NCI-H187 treated with DMSO at 0.1 percent for 48 hours (cell line): ENCODE measurements around the gene FGGY.
"Not testable (repeated sequence)": the region's sequence is repeated elsewhere in the genome, so short reads cannot be mapped to it uniquely, and the experiment has no call there.

Source experiments
- DNase-seq: peaks from one replicate; lab custom pipeline; 2025; lab: John Stamatoyannopoulos, UW

The FGGY gene

DNA sequence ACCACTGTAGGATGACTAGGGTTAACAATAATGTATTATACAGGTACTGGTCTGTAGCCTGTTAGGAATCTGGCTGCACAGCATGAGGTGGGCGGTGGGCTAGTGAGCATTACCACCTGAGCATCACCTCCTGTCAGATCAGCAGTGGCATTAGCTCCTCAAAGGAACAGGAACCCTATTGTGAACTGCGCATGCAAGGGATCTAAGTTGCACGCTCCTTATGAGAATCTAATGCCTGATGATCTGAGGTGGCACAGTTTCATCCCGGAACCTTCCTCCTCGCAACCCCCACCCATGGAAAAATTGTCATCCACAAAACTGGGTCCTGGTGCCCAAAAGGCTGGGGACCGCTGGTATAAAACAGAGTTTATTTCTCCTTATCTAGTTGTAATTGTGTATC, 147.6 kb downstream of the FGGY start:
- no peak for DNase-seq

DNA sequence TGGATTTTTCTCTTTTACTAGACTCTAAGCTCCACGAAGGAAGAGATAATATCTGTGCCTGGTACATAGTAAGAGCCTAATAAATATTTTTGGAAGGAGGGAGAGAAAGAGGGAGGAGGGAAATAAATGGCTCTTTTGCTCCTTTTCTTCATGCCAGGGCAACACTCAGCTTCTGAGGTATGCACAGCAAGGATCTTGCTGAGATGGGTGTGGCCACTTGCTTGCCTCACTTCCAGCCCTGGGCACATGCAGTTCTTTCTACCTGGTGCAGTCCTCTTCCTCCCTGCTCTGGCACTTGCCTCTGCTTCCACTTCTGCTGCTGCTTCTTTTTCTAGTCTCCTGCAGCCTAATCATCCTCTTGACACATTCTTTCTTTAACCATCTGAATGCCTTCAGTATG, 148.1 kb downstream of the FGGY start:
- DNase-seq: no peak

DNA sequence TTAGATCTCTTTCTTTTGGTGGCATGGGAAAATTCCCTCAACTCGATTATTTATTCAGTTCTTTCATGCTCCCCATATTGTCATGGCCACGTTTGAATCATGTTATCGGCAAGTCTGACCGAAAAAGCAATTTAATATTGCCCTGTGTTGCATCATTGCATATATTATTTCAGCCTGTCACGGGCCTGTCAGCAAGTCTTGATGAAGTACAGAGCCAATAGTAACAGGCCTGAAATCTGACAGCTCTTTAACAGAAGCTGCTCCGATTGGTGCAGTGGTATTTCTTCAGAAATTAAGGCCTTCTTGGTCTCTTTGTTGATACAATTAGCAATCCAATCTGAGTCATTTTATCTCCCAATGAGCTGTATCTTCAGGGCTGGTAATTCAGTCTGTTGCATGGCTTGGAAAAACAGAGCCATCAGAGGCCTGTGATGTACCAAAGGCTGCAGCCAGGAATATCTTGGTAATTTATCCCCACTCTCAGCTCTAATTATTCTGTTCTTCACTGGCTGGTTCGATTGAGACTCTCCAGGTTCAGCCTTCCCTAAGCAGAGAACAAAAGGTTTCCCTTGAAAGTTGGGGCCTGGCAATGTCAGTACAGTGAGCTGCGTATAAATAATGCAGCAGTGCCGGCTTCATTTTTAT, 149.5 kb downstream of the FGGY start:
- DNase-seq: no peak

DNA sequence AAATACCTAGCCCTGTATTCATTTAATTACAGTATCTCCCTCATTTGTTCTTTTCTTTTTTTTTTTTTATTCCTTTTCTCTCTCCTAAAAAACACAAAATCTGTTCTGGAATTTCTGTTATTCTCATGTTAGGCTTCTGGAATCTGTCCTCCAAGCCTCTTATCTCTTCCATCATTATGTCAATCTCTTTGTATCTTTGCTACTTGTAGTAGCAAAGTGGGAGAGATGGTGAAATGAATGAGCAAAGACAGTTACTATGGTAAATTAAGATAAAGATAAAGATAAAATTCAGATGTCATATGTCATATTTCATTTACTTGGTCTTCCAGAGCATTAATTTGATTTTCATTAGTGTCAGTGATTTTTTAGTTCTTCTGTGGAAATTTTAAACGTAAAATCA, 155.1 kb downstream of the FGGY start:
- DNase-seq: no peak

DNA sequence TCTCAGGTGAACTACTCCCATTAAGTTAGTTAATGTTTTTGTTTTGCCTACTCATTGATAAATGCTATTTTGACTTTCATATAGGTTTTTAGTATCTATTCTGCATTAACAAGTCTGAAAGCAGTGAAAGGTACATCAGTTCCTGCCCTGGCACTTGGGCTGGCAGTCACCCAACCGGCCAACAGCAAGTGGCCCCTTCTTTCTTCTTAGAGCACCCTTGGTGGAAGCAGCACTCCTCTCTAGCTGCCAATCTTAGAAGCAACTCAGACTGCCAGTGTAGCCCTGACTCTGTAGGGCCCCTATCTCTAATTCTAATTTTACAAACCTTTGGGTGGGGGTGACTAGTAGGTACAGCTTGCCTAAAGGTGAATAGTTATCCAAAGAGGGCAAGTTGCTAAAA, 155.7 kb downstream of the FGGY start:
- no peak for DNase-seq

DNA sequence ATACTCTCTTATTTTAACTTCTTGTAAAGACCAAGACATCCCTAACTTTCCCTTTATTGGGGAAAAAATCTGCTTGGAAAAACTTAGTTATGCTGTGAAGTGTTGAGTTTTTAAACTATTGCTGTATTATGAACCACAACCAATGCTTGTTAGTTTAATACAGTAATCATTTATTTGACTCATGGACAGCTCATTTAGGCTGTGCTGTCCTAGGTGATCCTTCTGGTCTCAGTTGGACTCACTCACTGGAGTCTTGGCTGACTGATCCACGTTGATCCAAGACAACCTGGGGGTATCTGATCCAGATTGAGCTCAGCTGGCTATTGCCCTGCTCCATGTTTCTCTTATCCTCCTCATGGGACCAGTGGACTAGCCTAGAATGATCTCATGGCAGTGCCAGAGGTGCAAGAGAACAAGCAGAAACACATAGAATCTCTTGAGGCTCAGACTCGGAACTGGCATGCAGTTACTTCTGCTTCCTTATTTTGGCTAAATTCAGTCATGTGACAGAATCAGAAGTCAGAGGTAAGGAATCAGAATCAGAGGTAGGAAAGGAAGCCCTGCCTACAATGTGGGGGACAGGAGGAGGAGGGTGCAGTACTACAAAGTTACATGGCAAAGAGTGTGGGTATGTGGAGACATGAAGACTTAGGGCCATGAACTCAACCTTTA, 156.5 kb downstream of the FGGY start:
- DNase-seq: no peak

DNA sequence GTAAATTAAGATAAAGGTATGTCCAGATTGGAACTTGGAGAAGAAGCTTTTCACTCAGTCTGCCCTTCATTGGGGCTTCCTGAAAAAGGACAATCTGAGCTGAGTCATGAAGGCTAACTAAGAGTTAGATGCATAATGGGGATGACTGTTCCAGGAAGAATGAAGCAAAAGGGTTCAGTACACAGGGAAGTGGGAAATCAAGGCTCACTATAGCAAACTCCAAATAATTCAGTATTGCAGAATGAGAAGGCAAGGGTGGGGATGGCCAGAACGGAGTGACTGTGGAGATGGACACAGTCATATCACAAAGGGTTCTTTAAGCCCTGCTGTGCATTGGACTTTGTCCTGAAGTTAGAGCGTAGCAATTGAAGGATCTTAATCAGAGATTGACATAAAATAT, 158.3 kb downstream of the FGGY start:
- no peak for DNase-seq

DNA sequence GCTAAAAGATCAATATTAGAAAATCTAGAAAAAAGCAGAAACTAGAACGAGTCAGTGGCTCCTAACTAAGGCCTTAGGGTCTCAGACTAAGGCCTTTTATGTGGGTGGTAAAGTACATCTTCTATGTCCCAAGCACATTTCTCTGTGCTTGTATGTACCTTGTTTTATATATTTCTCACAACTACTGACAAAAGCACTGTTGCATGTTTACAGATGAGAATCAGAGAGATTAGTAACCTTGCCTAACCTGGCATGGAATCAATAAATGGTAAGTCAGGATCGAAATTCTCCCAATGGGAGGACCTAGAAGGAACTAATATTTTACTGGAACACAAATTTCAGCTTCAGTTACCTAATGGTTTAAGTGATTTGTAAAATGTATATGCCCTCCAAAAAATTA, 160.9 kb downstream of the FGGY start:
- no peak for DNase-seq

DNA sequence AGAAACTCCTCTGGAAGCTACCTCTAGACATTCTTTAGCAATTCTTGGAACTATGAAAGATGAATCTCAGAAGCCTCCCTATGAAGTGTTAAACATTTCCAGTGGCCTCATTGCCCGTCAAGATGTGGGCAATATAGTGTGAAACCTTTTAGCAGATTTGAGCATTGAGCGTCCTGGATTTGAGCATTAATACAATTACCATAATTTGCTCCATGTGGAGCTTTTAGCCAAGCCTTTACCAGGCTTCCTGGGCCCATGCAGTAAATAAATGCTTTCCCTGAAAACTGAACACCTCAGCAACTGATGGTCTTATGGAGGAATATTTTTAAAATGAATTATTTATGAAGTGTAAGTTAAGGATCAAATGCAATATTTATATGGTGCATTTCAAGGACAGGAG, 162.0 kb downstream of the FGGY start:
- DNase-seq: no peak

DNA sequence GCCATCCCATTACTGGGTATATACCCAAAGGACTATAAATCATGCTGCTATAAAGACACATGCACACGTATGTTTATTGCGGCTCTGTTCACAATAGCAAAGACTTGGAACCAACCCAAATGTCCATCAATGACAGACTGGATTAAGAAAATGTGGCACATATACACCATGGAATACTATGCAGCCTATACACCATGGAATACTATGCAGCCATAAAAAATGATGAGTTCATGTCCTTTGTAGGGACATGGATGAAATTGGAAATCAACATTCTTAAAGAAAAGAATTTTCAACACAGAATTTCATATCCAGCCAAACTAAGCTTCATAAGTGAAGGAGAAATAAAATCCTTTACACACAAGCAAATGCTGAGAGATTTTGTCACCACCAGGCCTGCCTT, 166.0 kb downstream of the FGGY start:
- DNase-seq: not testable (repeated sequence)

DNA sequence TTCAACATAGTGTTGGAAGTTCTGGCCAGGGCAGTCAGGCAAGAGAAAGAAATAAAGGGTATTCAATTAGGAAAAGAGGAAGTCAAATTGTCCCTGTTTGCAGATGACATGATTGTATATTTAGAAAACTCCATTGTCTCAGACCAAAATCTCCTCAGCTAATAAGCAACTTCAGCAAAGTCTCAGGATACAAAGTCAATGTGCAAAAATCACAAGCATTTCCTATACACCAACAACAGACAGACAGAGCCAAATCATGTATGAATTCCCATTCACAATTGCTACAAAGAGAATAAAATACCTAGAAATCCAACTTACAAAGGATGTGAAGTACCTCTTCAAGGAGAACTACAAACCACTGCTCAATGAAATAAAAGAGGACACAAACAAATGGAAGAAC, 168.6 kb downstream of the FGGY start:
- DNase-seq: not testable (repeated sequence)

DNA sequence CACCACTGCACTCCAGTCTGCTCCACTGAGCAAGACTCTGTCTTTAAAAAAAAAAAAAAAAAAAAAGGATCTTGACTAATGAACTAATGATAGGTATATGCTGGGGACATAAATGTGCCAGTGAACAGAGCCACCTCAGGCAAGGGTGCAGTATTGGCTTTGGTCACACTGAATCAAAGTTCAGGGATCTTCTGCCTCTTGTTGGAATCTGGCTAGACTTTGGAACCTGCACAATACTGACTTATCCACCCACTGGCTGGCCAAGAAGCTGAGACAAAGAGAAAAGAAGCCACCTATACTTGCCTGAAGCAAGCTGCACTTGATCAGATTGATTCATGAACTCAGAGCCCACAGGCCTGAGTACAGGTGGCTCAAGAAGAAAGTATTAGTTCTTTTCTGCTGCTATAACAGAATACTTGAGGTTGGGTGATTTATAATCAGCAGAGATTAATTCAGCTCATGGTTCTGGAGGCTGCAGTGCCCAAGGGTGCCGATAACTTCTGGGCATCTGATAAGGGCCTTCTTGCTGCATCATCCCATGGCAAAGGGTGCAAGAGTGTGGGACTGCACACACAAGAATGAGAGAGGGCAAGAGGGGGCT, 172.0 kb downstream of the FGGY start:
- no peak for DNase-seq

DNA sequence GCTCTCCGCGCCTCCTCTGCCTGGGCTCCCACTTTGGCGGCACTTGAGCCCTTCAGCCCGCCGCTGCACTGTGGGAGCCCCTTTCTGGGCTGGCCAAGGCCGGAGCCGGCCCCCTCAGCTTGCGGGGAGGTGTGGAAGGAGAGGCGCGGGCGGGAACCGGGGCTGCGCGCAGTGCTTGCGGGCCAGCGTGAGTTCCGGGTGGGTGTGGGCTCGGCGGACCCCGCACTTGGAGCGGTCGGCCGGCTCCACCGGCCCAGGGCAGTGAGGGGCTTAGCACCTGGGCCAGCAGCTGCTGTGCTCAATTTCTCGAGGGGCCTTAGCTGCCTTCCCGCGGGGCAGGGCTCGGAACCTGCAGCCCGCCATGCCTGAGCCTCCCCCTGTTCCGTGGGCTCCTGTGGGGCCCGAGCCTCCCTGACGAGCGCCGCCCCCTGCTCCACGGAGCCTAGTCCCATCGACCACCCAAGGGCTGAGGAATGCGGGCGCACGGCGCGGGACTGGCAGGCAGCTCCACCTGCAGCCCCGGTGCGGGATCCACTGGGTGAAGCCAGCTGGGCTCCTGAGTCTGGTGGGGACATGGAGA, 175.2 kb downstream of the FGGY start:
- DNase-seq: not testable (repeated sequence)

DNA sequence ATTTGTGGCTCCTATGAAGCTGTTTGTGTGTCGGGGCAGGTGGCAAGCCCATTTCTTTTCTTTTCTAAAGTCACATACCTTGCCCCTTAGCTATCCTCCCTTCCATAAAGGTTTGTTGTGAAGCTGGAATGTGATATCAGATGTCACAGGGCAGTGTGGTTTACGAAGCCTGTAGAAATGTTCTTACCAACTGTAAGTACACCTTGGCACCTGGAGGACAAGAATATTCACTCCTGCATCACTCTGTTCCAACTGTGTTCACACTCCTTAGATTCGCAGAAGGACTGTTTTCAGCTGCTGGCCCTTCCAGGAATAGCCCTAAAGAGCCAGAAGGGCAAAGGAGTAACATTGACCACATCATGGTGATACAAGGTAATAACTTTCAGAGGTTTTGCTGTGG, 176.9 kb downstream of the FGGY start:
- DNase-seq: no peak

DNA sequence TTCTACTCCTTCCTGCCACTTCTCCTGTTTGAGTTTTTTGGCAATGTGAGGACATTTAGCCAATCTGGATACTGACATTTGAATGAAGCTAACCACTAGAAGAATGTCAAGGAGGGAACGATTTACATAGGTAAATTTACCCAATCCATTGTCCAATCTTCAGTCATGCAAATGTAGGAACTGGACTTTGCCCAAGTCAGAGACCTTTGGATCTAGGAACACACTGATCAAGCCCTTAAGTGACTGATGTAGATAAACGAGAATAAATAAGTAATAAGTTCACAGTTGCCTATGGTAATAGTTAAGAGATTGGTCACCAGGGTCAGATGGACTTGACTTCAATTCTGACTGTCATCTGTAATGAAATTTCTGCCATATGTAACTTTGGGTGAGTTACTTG, 177.6 kb downstream of the FGGY start:
- DNase-seq: no peak

DNA sequence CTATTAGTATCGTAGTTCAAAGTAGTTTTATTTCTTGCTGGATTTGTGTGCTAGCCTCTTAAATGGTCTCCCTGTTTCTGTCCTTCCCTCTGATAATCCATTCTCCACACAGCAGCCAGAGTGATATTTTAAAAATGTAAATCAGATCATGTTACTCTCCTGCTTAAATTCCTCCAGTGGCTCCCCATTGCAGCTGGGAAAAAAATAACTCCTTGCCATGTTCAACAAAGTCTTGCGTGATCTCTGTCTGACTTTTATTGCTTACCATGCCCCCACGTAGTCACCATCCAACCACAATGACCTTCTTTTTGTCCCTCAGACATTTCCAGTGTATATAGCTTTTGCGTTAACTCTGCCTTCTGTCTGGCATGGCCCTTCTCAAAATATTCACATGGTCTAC, 178.8 kb downstream of the FGGY start:
- no peak for DNase-seq

DNA sequence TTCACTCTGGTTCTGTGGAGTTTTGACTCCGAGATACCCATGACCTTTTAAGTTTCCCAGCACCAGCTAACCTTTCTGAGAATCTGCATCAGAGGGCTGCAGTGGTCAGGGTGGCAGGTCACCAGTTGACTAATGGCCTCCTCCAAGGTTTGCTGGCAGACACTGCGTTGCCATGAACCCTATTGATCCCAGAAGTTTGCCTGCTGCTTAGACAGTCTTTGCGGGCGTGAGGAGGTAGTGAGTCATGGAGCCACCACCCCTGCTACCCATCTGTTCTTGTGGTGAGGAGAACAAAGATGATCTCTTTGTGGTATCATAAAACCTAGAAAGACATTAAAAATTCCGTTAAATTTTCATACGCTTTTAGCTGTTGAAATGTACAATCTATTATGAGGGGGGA, 180.4 kb downstream of the FGGY start:
- no peak for DNase-seq

DNA sequence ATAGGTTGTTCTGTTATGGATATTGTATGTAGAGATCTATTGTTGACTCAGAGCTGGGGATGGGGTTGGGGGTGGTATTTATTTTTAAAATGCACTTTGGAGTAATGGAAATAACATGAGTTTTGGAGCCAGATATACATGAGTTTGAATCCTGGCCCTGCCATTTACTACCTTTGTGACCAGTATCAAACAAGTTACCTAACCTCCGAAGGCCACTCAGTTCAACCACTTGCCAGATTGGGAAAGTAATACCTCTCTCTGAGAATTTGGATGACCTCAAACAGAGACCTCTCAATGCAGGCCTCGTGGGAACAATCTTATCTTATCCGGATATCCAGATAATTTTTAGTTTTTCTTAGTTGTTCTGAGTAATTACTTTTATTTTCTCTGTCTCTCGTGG, 181.0 kb downstream of the FGGY start:
- no peak for DNase-seq

DNA sequence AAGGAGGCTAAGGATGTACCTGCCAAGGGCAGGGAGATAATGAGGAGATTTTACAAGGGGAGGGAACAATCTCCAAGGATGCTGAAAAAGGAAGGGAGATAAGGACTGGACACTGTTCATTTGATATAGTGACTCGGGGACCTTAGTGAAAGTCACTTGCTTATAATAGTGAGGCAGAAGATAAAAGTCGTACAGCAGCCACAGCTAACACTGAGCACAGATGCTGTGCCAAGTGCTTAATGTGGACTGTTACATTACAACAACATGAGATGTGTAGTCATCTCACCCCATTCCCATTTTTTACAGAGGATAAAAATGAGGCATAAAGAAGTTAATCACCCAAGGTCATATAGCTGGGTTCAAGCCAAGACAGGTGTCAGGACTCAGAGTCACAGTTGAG, 181.9 kb downstream of the FGGY start:
- DNase-seq: no peak

DNA sequence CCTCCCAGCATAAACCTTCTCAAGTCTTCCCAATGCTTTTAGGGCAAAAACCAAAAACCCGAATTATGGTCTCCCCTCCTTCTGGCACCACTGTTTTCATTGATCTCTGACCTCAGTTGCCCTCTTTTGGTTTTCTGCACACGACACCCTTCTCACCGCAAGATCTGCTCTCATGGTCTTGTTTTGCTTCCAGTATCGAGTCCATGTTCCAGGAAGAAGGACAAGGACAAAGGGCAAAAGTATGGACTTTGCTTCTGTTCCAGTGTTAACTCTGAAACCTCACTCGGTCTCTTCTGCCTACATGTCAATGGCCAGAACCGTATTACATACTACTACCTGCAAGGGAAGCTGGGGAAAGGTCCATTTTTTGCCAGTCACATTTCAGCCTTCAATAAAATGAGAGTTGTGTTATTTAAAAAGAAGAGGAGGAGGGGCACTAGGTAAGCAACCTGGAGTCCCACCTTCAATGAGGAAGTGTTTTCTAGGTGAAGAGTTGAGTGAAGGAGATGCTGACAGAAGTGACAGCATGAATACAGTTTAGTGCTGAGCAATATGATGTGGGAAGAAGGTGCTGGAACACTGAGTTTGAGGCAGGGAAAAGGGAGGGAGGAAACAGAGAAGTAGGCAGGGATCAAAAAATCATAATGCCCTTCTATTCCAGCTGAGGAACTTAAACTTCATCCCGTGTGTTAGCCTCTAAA, 183.4 kb downstream of the FGGY start:
- no peak for DNase-seq

DNA sequence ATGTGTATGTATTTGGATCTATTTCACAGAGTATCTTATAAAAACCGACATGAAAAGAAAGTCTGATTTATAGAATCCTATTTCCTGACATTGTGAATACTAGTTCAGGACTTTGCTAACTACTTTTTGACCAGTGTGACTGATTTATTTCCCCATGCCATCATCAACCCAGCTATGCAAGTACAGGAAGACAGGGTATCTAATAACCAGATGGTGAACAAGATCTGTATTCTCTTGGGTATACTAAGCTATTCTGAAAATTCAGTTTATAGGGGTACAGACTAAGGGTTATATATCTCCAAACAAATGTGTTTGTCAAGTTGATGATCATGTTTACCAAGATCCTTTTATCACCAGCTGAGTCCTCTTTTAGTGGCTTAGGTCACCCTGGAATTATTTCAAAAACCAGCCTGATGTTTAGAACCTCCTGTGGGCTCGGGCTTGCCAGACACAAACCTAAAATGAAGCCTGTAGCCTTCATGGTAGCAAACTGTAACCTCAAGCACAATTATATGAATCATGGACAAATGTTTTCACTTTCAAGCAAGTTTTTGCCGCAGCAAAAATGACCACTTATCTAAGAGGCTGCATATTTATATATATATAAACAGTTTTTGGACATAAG, 185.1 kb downstream of the FGGY start:
- DNase-seq: no peak

DNA sequence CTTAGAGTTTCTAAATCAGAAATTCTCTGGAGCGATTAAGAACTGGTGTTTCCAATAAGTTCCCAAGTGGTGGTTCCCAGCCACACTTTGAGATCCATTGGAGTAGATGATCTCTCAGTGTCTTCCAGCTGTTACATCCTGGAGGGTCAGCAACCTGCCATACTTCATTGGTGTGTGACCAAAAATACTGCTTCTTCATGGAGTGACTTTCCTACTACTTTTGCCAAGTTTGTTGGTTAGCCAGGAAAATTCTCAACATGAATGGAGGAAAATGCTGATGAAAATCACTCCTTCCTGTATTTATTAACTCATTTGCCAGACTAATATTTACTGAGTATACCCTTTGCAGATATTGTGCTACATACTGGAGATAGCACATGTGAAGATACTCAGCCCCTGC, 186.1 kb downstream of the FGGY start:
- DNase-seq: no peak
